AG04450 (cell line): ENCODE results near the gene PSMD12. TPM values are rescaled to one million over a fixed set of nuclear protein-coding genes. Genes with fewer than 3 reads are reported as not detected.

Experiments
- CTCF ChIA-PET: fragments of 300-600, 350-600 bp; formaldehyde crosslinking; extraction: SDS; loops from one replicate; lab custom pipeline; 2022; ENCODE audit warnings: antibody characterized with exemption, inconsistent platforms; lab: Charles Lee
- POLR2A ChIA-PET: fragments of 350-600 bp; formaldehyde crosslinking; extraction: SDS; loops from one replicate; lab custom pipeline; 2021; ENCODE audit warnings: antibody characterized with exemption, inconsistent platforms; lab: Yijun Ruan, JAX
- DNase-seq: peaks from one replicate; pipeline ENCODE4 v3.0.0-alpha.2; 2011; ENCODE audit warnings: low read depth, low spot score
- H3K27ac ChIP-seq: one replicate; pipeline ENCODE4 v1.5.1; 2012; ENCODE audit warnings: low read depth, low read length, control low read depth
- H3K27me3 ChIP-seq: one replicate; pipeline ENCODE4 v1.6.0; 2012; ENCODE audit warnings: low read length; ENCODE audit not compliant: control insufficient read depth, insufficient read depth
- H3K4me3 ChIP-seq: 2 replicates; pipeline ENCODE4 v1.5.1; 2011; ENCODE audit warnings: mild to moderate bottlenecking, low read depth, low read length, control low read depth
- H3K9me3 ChIP-seq: 2 replicates; pipeline ENCODE4 v1.5.1; 2012; ENCODE audit warnings: low read length; ENCODE audit not compliant: control insufficient read depth, insufficient read depth
- polyA plus RNA-seq: library from polyadenylated mRNA; depleted of rRNA; stranded (reverse); fragments of >200 nt; gene quantifications from 2 replicates; pipeline ENCODE4 v1.2.3, GENCODE V29; 2011
- TF ChIP-seq, protein P1 (sequence below): IDR thresholded peaks from 2 replicates; pipeline ENCODE4 v1.5.1; 2011; ENCODE audit warnings: low read depth, low read length, control low read depth, inconsistent platforms

PSMD12 gene
- polyA plus RNA-seq, 1 experiment: 42.1 TPM

GRCh38 chr17:67401598-67402504 lies 35.5 kb upstream of the PSMD12 start:
- ChIA-PET POLR2A (no interaction called here), CTCF (no interaction called here)
- peaks cover 3% of the 10 kb centered on the region for H3K9me3 ChIP-seq
- H3K27me3 ChIP-seq: no peaks in the 10 kb centered on the region
- H3K4me3 ChIP-seq: no peak overlapping the region
- TF ChIP-seq, protein P1, sequence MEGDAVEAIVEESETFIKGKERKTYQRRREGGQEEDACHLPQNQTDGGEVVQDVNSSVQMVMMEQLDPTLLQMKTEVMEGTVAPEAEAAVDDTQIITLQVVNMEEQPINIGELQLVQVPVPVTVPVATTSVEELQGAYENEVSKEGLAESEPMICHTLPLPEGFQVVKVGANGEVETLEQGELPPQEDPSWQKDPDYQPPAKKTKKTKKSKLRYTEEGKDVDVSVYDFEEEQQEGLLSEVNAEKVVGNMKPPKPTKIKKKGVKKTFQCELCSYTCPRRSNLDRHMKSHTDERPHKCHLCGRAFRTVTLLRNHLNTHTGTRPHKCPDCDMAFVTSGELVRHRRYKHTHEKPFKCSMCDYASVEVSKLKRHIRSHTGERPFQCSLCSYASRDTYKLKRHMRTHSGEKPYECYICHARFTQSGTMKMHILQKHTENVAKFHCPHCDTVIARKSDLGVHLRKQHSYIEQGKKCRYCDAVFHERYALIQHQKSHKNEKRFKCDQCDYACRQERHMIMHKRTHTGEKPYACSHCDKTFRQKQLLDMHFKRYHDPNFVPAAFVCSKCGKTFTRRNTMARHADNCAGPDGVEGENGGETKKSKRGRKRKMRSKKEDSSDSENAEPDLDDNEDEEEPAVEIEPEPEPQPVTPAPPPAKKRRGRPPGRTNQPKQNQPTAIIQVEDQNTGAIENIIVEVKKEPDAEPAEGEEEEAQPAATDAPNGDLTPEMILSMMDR: no peak
- no peak overlapping the region for H3K27ac ChIP-seq
- DNase-seq: no peak

- TF ChIP-seq, protein P1: no peak
- DNase-seq: no peak
- ChIA-PET CTCF (interaction anchor here (1.1 kb wide), 1 partner anchor 14 kb away, joined by 3 read pairs; no protein-coding TSS in a partner anchor), POLR2A (no interaction called here)
- no peaks in the 10 kb centered on the region for H3K27me3 ChIP-seq
- no peak overlapping the region for H3K27ac ChIP-seq
- H3K4me3 ChIP-seq: no peak overlapping the region
- peaks cover 3% of the 10 kb centered on the region for H3K9me3 ChIP-seq
Observed at GRCh38 chr17:67401106-67401505, 34.7 kb upstream of the PSMD12 start.

DNA sequence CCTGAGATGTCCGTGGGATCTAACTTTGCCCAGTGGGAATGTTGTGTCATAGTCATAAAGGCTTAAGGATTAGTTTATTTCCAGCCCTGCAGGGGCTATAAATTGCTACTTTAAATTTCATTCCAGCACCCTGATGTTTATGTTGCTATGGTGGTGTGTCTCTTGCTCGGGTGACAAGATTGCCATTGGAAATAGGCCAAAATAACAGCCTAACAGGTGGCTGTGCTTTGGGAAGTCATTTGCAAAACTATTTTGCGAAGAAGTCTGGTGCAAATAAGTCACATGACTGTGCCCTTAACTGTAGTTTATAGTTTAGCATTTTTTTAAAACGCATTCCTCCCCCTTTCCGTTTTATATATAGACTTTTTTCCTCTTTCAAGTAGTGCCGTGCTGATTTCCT lies 33.8 kb upstream of the PSMD12 start:
- H3K9me3 ChIP-seq: peaks cover 3% of the 10 kb centered on the region
- H3K4me3 ChIP-seq: no peak overlapping the region
- ChIA-PET POLR2A (no interaction called here), CTCF (interaction anchor here (1.1 kb wide), 1 partner anchor 13 kb away, joined by 3 read pairs; no protein-coding TSS in a partner anchor)
- no peak overlapping the region for H3K27ac ChIP-seq
- DNase-seq: no peak
- TF ChIP-seq, protein P1: no peak
- no peaks in the 10 kb centered on the region for H3K27me3 ChIP-seq

- H3K9me3 ChIP-seq: peaks cover 3% of the 10 kb centered on the region
- ChIA-PET CTCF (no interaction called here), POLR2A (no interaction called here)
- no peak for DNase-seq
- H3K27me3 ChIP-seq: no peaks in the 10 kb centered on the region
- TF ChIP-seq, protein P1: no peak
- no peak overlapping the region for H3K4me3 ChIP-seq
- H3K27ac ChIP-seq: no peak overlapping the region
Observed at GRCh38 chr17:67399676-67400075, 33.3 kb upstream of the PSMD12 start.

- POLR2A ChIA-PET: interaction anchor here (0.7 kb wide), 1 partner anchor 135 kb away, joined by 3 read pairs; no protein-coding TSS in a partner anchor
Observed at GRCh38 chr17:67393809-67394397, 27.5 kb upstream of the PSMD12 start.

More at GRCh38 chr17:67393809-67394397, 27.5 kb upstream of the PSMD12 start:
- TF ChIP-seq, protein P1: no peak
- CTCF ChIA-PET: interaction anchor here (1.1 kb wide), 1 partner anchor 236 kb away, joined by 4 read pairs; no protein-coding TSS in a partner anchor
- Histone ChIP-seq H3K4me3 (no peak overlapping the region), H3K9me3 (peaks cover 3% of the 10 kb centered on the region), H3K27ac (no peak overlapping the region), H3K27me3 (peaks cover 3% of the 10 kb centered on the region)
- DNase-seq: no peak
